Esophagus squamous epithelium (tissue), 5 donors: ENCODE measurements around the gene ZNF474. TPM values are rescaled to one million over a fixed set of nuclear protein-coding genes. Genes with fewer than 3 reads are reported as not detected.
A peak's percentile ranks its signal among the peaks of the same experiment; 100 is the strongest.

ENCODE experiments used
- DNase-seq: peaks from one replicate; lab custom pipeline; 2025; lab: John Stamatoyannopoulos, UW
- H3K27ac ChIP-seq, 4 donors: fragments of 200-600 bp; sonication (generic); one replicate each; pipeline ENCODE4 v1.5.1; 2016 to 2019; ENCODE audit warnings: mild to moderate bottlenecking in 1 of 4
- H3K27me3 ChIP-seq, 4 donors: fragments of 200-600 bp; sonication (generic); 1 replicate in 3 of 4; 2 replicates in 1 of 4; pipeline versions ENCODE4 v1.5.1 to v1.6.0; 2017 to 2021; ENCODE audit warnings: antibody characterized with exemption in 1 of 4
- H3K36me3 ChIP-seq, 3 donors: fragments of 200-600 bp; sonication (generic); one replicate each; pipeline ENCODE4 v1.5.1; 2016 to 2019
- H3K4me1 ChIP-seq, 3 donors: fragments of 200-600 bp; sonication (generic); one replicate each; pipeline ENCODE4 v1.5.1; 2017 to 2019
- H3K4me3 ChIP-seq, 4 donors: fragments of 200-600 bp; sonication (generic); 1 replicate in 3 of 4; 2 replicates in 1 of 4; pipeline ENCODE4 v1.5.1; 2016 to 2019; ENCODE audit warnings: mild to moderate bottlenecking in 2 of 4, moderate library complexity in 1 of 4
- H3K9me3 ChIP-seq, 3 donors: fragments of 200-600 bp; sonication (generic); one replicate each; pipeline ENCODE4 v1.5.1; 2016 to 2019
- CTCF ChIP-seq, 6 experiments: fragments of 450-650 bp in 4 of 6; fragments of 200-600 bp in 2 of 6; sonication (generic) in 2 of 6; IDR thresholded peaks; one replicate each; pipeline ENCODE4 v1.5.1; 2016 to 2019; ENCODE audit warnings: antibody characterized with exemption in 6 of 6, mild to moderate bottlenecking in 4 of 6, moderate library complexity in 4 of 6
- POLR2A ChIP-seq, 4 donors: fragments of 450-650 bp; IDR thresholded peaks; one replicate each; pipeline ENCODE4 v1.6.1; 2017; ENCODE audit warnings: antibody characterized with exemption in 4 of 4, mild to moderate bottlenecking in 4 of 4, moderate library complexity in 3 of 4
- WGBS, 2 donors: methylation state at CpG; one replicate each; pipeline ENCODE4 v1.1.5; 2018; 5-methylcytosine and 5-hydroxymethylcytosine counted together
- intact Hi-C: fragments of 100-400 bp; cut with DNase I; formaldehyde crosslinking; loops from one replicate; pipeline ENCODE4 v1.15.0; 2022
- total RNA-seq, 4 donors: library from RNA; depleted of rRNA; stranded (reverse); fragments of >200 nt; gene quantifications; one replicate each; pipeline ENCODE4 v1.1.0, GENCODE V29; 2016
- donor health status: DM: yes; HTN: yes; CAD: no.

The ZNF474 gene
- total RNA-seq, 4 donors from 2014 or later, result 0.18 to 0.57 TPM; not detected in 2

- TF ChIP-seq POLR2A (IDR thresholded peaks at IDR 0.05) (no peak), CTCF (IDR thresholded peaks at IDR 0.05) (no peak)
- WGBS, 2 donors, result 88% methylated on average over 6 of the region's 6 CpGs
- DNase-seq, result no peak
- peak overlapping the region; percentile 74 to 83 (median 78) for H3K27ac ChIP-seq
- no peaks in the 10 kb centered on the region for H3K36me3 ChIP-seq
- H3K9me3 ChIP-seq, result no peaks in the 10 kb centered on the region
- H3K4me3 ChIP-seq, result no peak overlapping the region
- intact Hi-C loops, result no loop called here
- peaks cover 6 to 49% (median 45%) of the 10 kb centered on the region in 3 donors for H3K4me1 ChIP-seq
- H3K27me3 ChIP-seq, result no peaks in the 10 kb centered on the region
Observed at GRCh38 chr5:122180146-122180712, 50.9 kb downstream of the ZNF474 start.

GRCh38 chr5:122180863-122181548 is 51.7 kb downstream of the ZNF474 start:
- Histone ChIP-seq H3K4me3 (no peak overlapping the region), H3K9me3 (no peaks in the 10 kb centered on the region), H3K36me3 (no peaks in the 10 kb centered on the region), H3K27me3 (no peaks in the 10 kb centered on the region), H3K27ac (peak overlapping the region; percentile 74 to 83 (median 78)), H3K4me1 (peaks cover 6 to 49% (median 45%) of the 10 kb centered on the region in 3 donors)
- no peak for TF ChIP-seq CTCF (IDR thresholded peaks at IDR 0.05)
- no peak for TF ChIP-seq POLR2A (IDR thresholded peaks at IDR 0.05)
- no peak for DNase-seq
- 14 to 16% methylated on average over 2 of the region's 2 CpGs for WGBS, 2 donors
- intact Hi-C loops, result no loop called here

- H3K27me3 ChIP-seq, result no peaks in the 10 kb centered on the region
- no peak for TF ChIP-seq CTCF (IDR thresholded peaks at IDR 0.05)
- TF ChIP-seq POLR2A (IDR thresholded peaks at IDR 0.05), result no peak
- DNase-seq, result no peak
- H3K9me3 ChIP-seq, result no peaks in the 10 kb centered on the region
- intact Hi-C loops, result no loop called here
- H3K4me1 ChIP-seq, result peaks cover 6 to 49% (median 45%) of the 10 kb centered on the region in 3 donors
- H3K36me3 ChIP-seq, result no peaks in the 10 kb centered on the region
- 15% methylated on average over 2 of the region's 2 CpGs for WGBS, 2 donors
- H3K27ac ChIP-seq, result peak overlapping the region; percentile 74 to 83 (median 78)
- H3K4me3 ChIP-seq, result peak overlapping the region in 1 of 4 donors; percentile 6
Observed at GRCh38 chr5:122181863-122182262, 52.5 kb downstream of the ZNF474 start.

- no peaks in the 10 kb centered on the region for H3K36me3 ChIP-seq
- H3K4me1 ChIP-seq, result peaks cover 6 to 53% (median 45%) of the 10 kb centered on the region in 3 donors
- no peak for DNase-seq
- H3K27me3 ChIP-seq, result no peaks in the 10 kb centered on the region
- 16 to 18% methylated on average over 7 of the region's 7 CpGs for WGBS, 2 donors
- H3K4me3 ChIP-seq, result peak overlapping the region in 3 of 4 donors; percentile 4 to 30 (median 6)
- H3K9me3 ChIP-seq, result no peaks in the 10 kb centered on the region
- intact Hi-C loops, result no loop called here
- TF ChIP-seq POLR2A (IDR thresholded peaks at IDR 0.05), result no peak
- TF ChIP-seq CTCF (IDR thresholded peaks at IDR 0.05), result no peak
- peak overlapping the region; percentile 74 to 83 (median 78) for H3K27ac ChIP-seq
Observed at GRCh38 chr5:122182491-122182921, 53.2 kb downstream of the ZNF474 start.

GRCh38 chr5:122183098-122183787 is 53.9 kb downstream of the ZNF474 start:
- peaks cover 6 to 59% (median 45%) of the 10 kb centered on the region in 3 donors for H3K4me1 ChIP-seq
- H3K9me3 ChIP-seq, result no peaks in the 10 kb centered on the region
- intact Hi-C loops, result no loop called here
- H3K4me3 ChIP-seq, result no peak overlapping the region
- H3K27ac ChIP-seq, result peak overlapping the region; percentile 74 to 83 (median 78)
- no peaks in the 10 kb centered on the region for H3K27me3 ChIP-seq
- 21 to 26% methylated on average over 7 of the region's 7 CpGs for WGBS, 2 donors
- TF ChIP-seq POLR2A (IDR thresholded peaks at IDR 0.05) (no peak), CTCF (IDR thresholded peaks at IDR 0.05) (no peak)
- no peak for DNase-seq
- H3K36me3 ChIP-seq, result no peaks in the 10 kb centered on the region
